IMR-90 (cell line): ENCODE results near the gene ADRA1B. TPM values are rescaled to one million over a fixed set of nuclear protein-coding genes. Genes with fewer than 3 reads are reported as not detected.

Experiments used
- ATAC-seq: fragments of 200-7000 bp; cut with Tn5 transposase; 2 replicates; pipeline ENCODE4 v1.9.1; 2020; ENCODE audit warnings: low read depth, mild to moderate bottlenecking, moderate library complexity
- BruUV-seq: library from RNA; stranded (reverse); fragments of 400-500 nt; replicated peaks from 2 replicates; lab custom pipeline; 2021; lab: Mats Ljungman, UMichigan
- CTCF ChIA-PET: fragments of 300-600 bp; formaldehyde crosslinking; extraction: SDS; loops from one replicate; lab custom pipeline; 2021; ENCODE audit warnings: antibody characterized with exemption; lab: Yijun Ruan, JAX
- POLR2A ChIA-PET: fragments of 300-600 bp; sonication (Branson Sonifier 250); formaldehyde crosslinking; loops from one replicate; lab custom pipeline; 2022; ENCODE audit warnings: antibody characterized with exemption; ENCODE audit not compliant: unreplicated experiment; lab: Charles Lee
- DNase-seq: peaks from one replicate; pipeline ENCODE4 v3.0.0; 2013
- H2AFZ ChIP-seq: replicated peaks from 2 replicates; pipeline ENCODE3; 2013; ENCODE audit warnings: low read length, mild to moderate bottlenecking; ENCODE audit not compliant: poor library complexity
- H2AK5ac ChIP-seq: 2 replicates; pipeline ENCODE4 v1.6.1; 2013; ENCODE audit warnings: low read depth, low read length, inconsistent platforms
- H2AK9ac ChIP-seq: replicated peaks from 2 replicates; pipeline ENCODE3; 2013; ENCODE audit warnings: mild to moderate bottlenecking, low read depth, low read length, moderate library complexity; ENCODE audit not compliant: poor library complexity
- H2BK120ac ChIP-seq: 2 replicates; pipeline ENCODE4 v1.6.1; 2013; ENCODE audit warnings: low read depth, low read length, inconsistent platforms
- H2BK15ac ChIP-seq: 3 replicates; pipeline ENCODE4 v1.6.1; 2013; ENCODE audit warnings: low read depth, low read length, inconsistent platforms
- H2BK20ac ChIP-seq: 2 replicates; pipeline ENCODE4 v1.6.1; 2013; ENCODE audit warnings: low read depth, mild to moderate bottlenecking, inconsistent platforms, low read length, moderate library complexity
- H2BK5ac ChIP-seq: 2 replicates; pipeline ENCODE4 v1.6.1; 2013; ENCODE audit warnings: mild to moderate bottlenecking, low read depth, low read length, inconsistent platforms; ENCODE audit not compliant: poor library complexity, severe bottlenecking
- H3K14ac ChIP-seq: replicated peaks from 2 replicates; pipeline ENCODE4 v1.6.1; 2013; ENCODE audit warnings: low read depth, low read length, inconsistent platforms
- H3K18ac ChIP-seq: 2 replicates; pipeline ENCODE4 v1.6.1; 2013; ENCODE audit warnings: low read depth, low read length, control low read depth
- H3K23ac ChIP-seq: 2 replicates; pipeline ENCODE4 v1.6.1; 2013; ENCODE audit warnings: low read depth, low read length, inconsistent platforms
- H3K27ac ChIP-seq: 2 replicates; pipeline ENCODE4 v1.5.1; 2013; ENCODE audit warnings: mild to moderate bottlenecking, control low read depth, low read length; ENCODE audit not compliant: insufficient read depth
- H3K27me3 ChIP-seq: 2 replicates; pipeline ENCODE4 v1.6.1; 2013; ENCODE audit warnings: low read length; ENCODE audit not compliant: control insufficient read depth, insufficient read depth
- H3K36me3 ChIP-seq: 2 replicates; pipeline ENCODE4 v1.6.1; 2013; ENCODE audit warnings: low read length, mixed read lengths; ENCODE audit not compliant: control insufficient read depth, insufficient read depth
- H3K4ac ChIP-seq: 2 replicates; pipeline ENCODE4 v1.6.1; 2013; ENCODE audit warnings: low read depth, low read length, inconsistent platforms
- H3K4me1 ChIP-seq: 2 replicates; pipeline ENCODE4 v1.6.1; 2013; ENCODE audit warnings: low read length, mixed read lengths; ENCODE audit not compliant: control insufficient read depth, insufficient read depth
- H3K4me2 ChIP-seq: 2 replicates; pipeline ENCODE4 v1.6.1; 2013; ENCODE audit warnings: low read depth, mild to moderate bottlenecking, control low read depth, low read length, moderate library complexity
- H3K4me3 ChIP-seq: 2 replicates; pipeline ENCODE4 v1.5.1; 2013; ENCODE audit warnings: low read depth, mild to moderate bottlenecking, control low read depth, low read length, moderate library complexity; ENCODE audit not compliant: insufficient read depth
- H3K56ac ChIP-seq: 2 replicates; pipeline ENCODE4 v1.6.1; 2013; ENCODE audit warnings: low read length, inconsistent platforms; ENCODE audit not compliant: insufficient read depth; ENCODE audit errors: extremely low read depth
- H3K79me1 ChIP-seq, 2 experiments: 2 replicates each; pipeline ENCODE4 v1.6.1; 2013; ENCODE audit warnings: low read length in 2 of 2, inconsistent platforms in 1 of 2, low read depth in 1 of 2
- H3K9ac ChIP-seq: 2 replicates; pipeline ENCODE4 v1.6.1; 2013; ENCODE audit warnings: low read depth, low read length, control low read depth
- H3K9me1 ChIP-seq: 2 replicates; pipeline ENCODE4 v1.6.1; 2013; ENCODE audit warnings: low read length, inconsistent platforms; ENCODE audit not compliant: insufficient read depth
- H3K9me3 ChIP-seq: 2 replicates; pipeline ENCODE4 v1.6.1; 2013; ENCODE audit warnings: low read length; ENCODE audit not compliant: control insufficient read depth, insufficient read depth
- H4K20me1 ChIP-seq: 2 replicates; pipeline ENCODE4 v1.6.1; 2013; ENCODE audit warnings: low read length, inconsistent platforms; ENCODE audit not compliant: insufficient read depth
- H4K5ac ChIP-seq: 2 replicates; pipeline ENCODE4 v1.6.1; 2013; ENCODE audit warnings: mild to moderate bottlenecking, low read depth, low read length, control low read depth
- H4K8ac ChIP-seq, 2 experiments: 2 replicates each; pipeline ENCODE4 v1.6.1; 2013; ENCODE audit warnings: low read depth in 2 of 2, low read length in 2 of 2, control low read depth in 1 of 2, inconsistent platforms in 1 of 2
- H4K91ac ChIP-seq: 2 replicates; pipeline ENCODE4 v1.6.1; 2013; ENCODE audit warnings: low read depth, low read length, inconsistent platforms; ENCODE audit not compliant: insufficient read depth
- CEBPB ChIP-seq: IDR thresholded peaks from 2 replicates; pipeline ENCODE4 v1.6.1; 2012; ENCODE audit warnings: low read depth, low read length, improper control_type of control experiment
- FOS ChIP-seq: fragments of 150-350 bp; IDR thresholded peaks from 2 replicates; pipeline ENCODE4 v1.6.1; 2016; ENCODE audit warnings: low read depth, low read length
- NFE2L2 ChIP-seq: fragments of 150-350 bp; IDR thresholded peaks from 2 replicates; pipeline ENCODE4 v1.6.1; 2016; ENCODE audit warnings: low read depth, mild to moderate bottlenecking, low read length
- WGBS, 2 experiments: methylation state at CpG; one replicate each; pipeline versions ENCODE4 v1.1.5 to v1.1.7; 2013; ENCODE audit warnings: missing lambda C conversion rate in 2 of 2; ENCODE audit not compliant: insufficient read length in 1 of 2; ENCODE audit errors: extremely low coverage in 2 of 2; 5-methylcytosine and 5-hydroxymethylcytosine counted together
- dilution Hi-C: fragments of 300-500 bp; cut with HindIII; formaldehyde crosslinking; loops from one replicate; pipeline ENCODE4 v1.14.3; 2018; ENCODE audit warnings: low sequenced_read_pairs; ENCODE audit not compliant: unreplicated experiment
- in situ Hi-C: fragments of 300-500 bp; cut with MboI; formaldehyde crosslinking; loops from 3 replicates; pipeline ENCODE4 v1.14.3; 2019; ENCODE audit warnings: low sequenced_read_pairs, inconsistent platforms, mixed read lengths
- intact Hi-C: fragments of 100-400 bp; cut with micrococcal nuclease; formaldehyde crosslinking; loops from 2 replicates; pipeline ENCODE4 v1.10.0; 2022
- polyA plus RNA-seq, 3 experiments: library from polyadenylated mRNA; depleted of rRNA; stranded (reverse); fragments of >200 nt; gene quantifications; 2 replicates each; pipeline ENCODE4 v1.2.3, GENCODE V29; 2012; ENCODE audit warnings: low replicate concordance in 1 of 3
- total RNA-seq: library from RNA; depleted of rRNA; stranded (reverse); fragments of >200 nt; gene quantifications from 2 replicates; pipeline ENCODE4 v1.2.3, GENCODE V29; 2012

Gene ADRA1B
- total and polyA plus RNA-seq, 2 of the 4 experiments (the other 2 are of a cell fraction), result 0.18 to 1.5 TPM

DNA sequence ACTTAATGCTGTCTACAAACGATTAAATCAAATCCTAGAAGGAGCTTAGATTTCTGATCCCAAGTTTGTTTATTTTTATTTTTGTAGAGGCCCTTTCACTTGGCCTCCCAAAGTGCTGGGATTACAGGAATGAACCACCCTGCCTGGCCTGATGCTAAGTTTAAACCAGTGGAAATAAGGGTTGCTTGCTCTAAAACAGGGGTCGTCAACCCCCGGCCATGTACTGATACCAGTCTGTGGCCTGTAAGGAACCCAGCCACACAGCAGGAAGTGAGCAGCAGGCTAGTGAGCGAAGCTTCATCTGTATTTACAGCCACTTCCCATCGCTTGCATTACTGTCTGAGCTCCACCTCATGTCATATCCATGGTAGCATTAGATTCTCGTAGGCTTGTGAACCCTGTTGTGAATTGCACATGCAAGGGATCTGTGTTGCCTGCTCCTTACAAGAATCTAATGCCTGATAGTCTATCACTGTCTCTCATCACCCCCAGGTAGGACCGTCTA, 104.0 kb downstream of the ADRA1B start (continued):
- no peak for TF ChIP-seq CEBPB

DNA sequence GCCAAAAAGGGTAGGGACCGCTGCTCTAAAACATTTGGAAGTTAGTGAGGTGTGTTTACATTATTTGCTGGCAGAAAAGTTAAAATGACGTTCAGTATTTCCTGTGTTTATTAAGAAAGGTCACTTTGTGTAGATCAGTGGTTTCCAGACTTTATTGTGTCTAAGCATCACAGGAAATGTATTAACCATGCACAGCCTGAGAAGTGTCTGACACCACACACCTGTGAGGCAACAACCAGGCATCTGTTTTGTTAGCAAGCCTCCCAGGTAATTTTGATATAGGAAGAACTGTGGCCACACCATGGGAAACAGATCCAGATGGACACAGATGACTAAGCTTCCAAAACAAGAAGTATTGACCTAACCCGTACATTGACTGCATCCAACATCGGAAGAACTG, 104.7 kb downstream of the ADRA1B start:
- Histone ChIP-seq H3K79me1 (peaks cover 26 to 47% of the 10 kb centered on the region in 2 experiments), H3K4me2 (peak overlapping the region; percentile 88), H2BK15ac (0 out of 3 replicates have a peak overlapping the region, but pooled peaks have one; percentile 84), H4K8ac (no peak overlapping the region; a peak in 1 of 4 replicates), H3K14ac (no peak overlapping the region), H2AK5ac (no peak overlapping the region), H2BK20ac (peak overlapping the region; percentile 16), H3K4ac (no peak overlapping the region; the same call in 1 of the 2 replicates), H3K27me3 (no peaks in the 10 kb centered on the region), H4K20me1 (peaks cover 9% of the 10 kb centered on the region; the same call in 1 of the 2 replicates), H2BK120ac (peak overlapping the region; percentile 9; the same call in 1 of the 2 replicates), H2AFZ (no peak overlapping the region), H3K27ac (peak overlapping the region; percentile 58; the same call in 1 of the 2 replicates), H3K4me1 (peaks cover 11% of the 10 kb centered on the region), H3K9ac (no peak overlapping the region), H4K91ac (peak overlapping the region; percentile 66), H4K5ac (no peak overlapping the region), H3K9me3 (no peaks in the 10 kb centered on the region), H3K9me1 (peaks cover 6% of the 10 kb centered on the region), H3K36me3 (no peaks in the 10 kb centered on the region), H2AK9ac (no peak overlapping the region), H3K18ac (peak overlapping the region; percentile 11; the same call in 1 of the 2 replicates), H3K23ac (no peak overlapping the region; the same call in 1 of the 2 replicates), H2BK5ac (peak overlapping the region; percentile 74), H3K4me3 (no peak overlapping the region), H3K56ac (no peak overlapping the region)
- dilution Hi-C loops, result loop anchor here (25.0 kb wide), 1 partner anchor 341 kb away; the partner anchor contains the start of gene C1QTNF2
- TF ChIP-seq FOS, result 0 out of 2 replicates have a peak, but pooled peaks have one; percentile 3
- no peak for TF ChIP-seq NFE2L2
- 0 out of 2 replicates have a peak, but pooled peaks have one; percentile 27 for TF ChIP-seq CEBPB
- ATAC-seq (peak; percentile 50), DNase-seq (peak; percentile 83)
- intact Hi-C loops, result loop anchor here (1.0 kb wide), 3 partner anchors 98 to 370 kb away; partner anchors contain the start of gene PWWP2A
- in situ Hi-C loops, result loop anchor here (5.0 kb wide), 2 partner anchors 326 to 376 kb away; no protein-coding TSS in a partner anchor
- POLR2A ChIA-PET, result no interaction called here
- no TSS peak for BruUV-seq
- WGBS, 2 experiments, result 0% methylated on average over 1 of the region's 4 CpGs; no CpG with 5 or more reads in 1 of the 2 experiments
- CTCF ChIA-PET, result interaction anchor here (0.6 to 1.8 kb wide), 8 partner anchors 12 to 324 kb away, joined by 3 to 26 read pairs (median 4); partner anchors contain the start of gene TTC1
